Testis (tissue), 2 donors: Measurements from ENCODE around the gene TRIM52.

ENCODE experiments used
- POLR2A ChIP-seq: fragments of 450-650 bp; IDR thresholded peaks from one replicate; pipeline ENCODE4 v1.6.1; 2017; ENCODE audit warnings: antibody characterized with exemption, mild to moderate bottlenecking, moderate library complexity
- TF ChIP-seq, protein P1 (sequence below), 3 experiments: fragments of 450-650 bp in 2 of 3; fragments of 200-600 bp in 1 of 3; sonication (generic) in 1 of 3; IDR thresholded peaks; one replicate each; pipeline ENCODE4 v1.5.1; 2016 to 2019; ENCODE audit warnings: antibody characterized with exemption in 3 of 3, mild to moderate bottlenecking in 2 of 3, moderate library complexity in 1 of 3

DNA sequence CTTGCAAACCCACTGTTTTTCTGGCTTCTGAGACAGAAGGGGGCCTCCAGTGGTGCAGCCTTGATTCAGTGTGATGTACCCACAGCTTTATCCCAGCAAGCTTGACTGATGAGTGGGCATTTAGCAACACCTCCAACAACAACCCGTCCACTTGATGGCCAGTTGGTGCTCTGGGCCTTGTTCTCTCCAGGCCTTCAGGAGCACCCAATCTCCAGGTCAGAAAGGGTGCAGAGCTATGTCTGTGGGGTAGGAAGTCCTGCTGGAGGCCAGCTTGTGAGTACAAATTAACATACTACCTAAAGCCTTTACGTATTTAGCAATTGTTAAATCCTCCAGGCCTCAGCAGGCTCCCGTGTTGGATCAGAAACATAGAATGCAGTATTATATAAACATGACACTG lies 10.1 kb upstream of the TRIM52 start:
- TF ChIP-seq, protein P1, sequence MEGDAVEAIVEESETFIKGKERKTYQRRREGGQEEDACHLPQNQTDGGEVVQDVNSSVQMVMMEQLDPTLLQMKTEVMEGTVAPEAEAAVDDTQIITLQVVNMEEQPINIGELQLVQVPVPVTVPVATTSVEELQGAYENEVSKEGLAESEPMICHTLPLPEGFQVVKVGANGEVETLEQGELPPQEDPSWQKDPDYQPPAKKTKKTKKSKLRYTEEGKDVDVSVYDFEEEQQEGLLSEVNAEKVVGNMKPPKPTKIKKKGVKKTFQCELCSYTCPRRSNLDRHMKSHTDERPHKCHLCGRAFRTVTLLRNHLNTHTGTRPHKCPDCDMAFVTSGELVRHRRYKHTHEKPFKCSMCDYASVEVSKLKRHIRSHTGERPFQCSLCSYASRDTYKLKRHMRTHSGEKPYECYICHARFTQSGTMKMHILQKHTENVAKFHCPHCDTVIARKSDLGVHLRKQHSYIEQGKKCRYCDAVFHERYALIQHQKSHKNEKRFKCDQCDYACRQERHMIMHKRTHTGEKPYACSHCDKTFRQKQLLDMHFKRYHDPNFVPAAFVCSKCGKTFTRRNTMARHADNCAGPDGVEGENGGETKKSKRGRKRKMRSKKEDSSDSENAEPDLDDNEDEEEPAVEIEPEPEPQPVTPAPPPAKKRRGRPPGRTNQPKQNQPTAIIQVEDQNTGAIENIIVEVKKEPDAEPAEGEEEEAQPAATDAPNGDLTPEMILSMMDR (IDR thresholded peaks at IDR 0.05): no peak
- no peak for TF ChIP-seq POLR2A
